SK-N-SH (cell line): ENCODE results near the gene TNFAIP2.

Experiments
- CHD2 ChIP-seq: fragments of 150-350 bp; IDR thresholded peaks from 2 replicates; pipeline ENCODE4 v1.6.1; 2018; ENCODE audit warnings: low read length; ENCODE audit not compliant: partially characterized antibody
- FOXJ3 ChIP-seq: sonication (generic); formaldehyde crosslinking; IDR thresholded peaks from 2 replicates; pipeline ENCODE4 v1.5.1; 2020; ENCODE audit warnings: mild to moderate bottlenecking, missing genetic modification reagents
- FOXM1 ChIP-seq: IDR thresholded peaks from 2 replicates; pipeline ENCODE4 v1.4.0; 2012; ENCODE audit warnings: low read depth, mild to moderate bottlenecking
- GABPA ChIP-seq: IDR thresholded peaks from 2 replicates; pipeline ENCODE4 v1.4.0; 2012; ENCODE audit warnings: low read depth, mild to moderate bottlenecking
- GATA2 ChIP-seq: sonication (generic); formaldehyde crosslinking; IDR thresholded peaks from 2 replicates; pipeline ENCODE4 v1.5.0; 2020; ENCODE audit warnings: mild to moderate bottlenecking, missing genetic modification reagents
- JUND ChIP-seq: IDR thresholded peaks from 2 replicates; pipeline ENCODE4 v1.4.0; 2012
- NFIC ChIP-seq: IDR thresholded peaks from 2 replicates; pipeline ENCODE4 v1.4.0; 2012; ENCODE audit warnings: borderline replicate concordance
- RAD21 ChIP-seq: IDR thresholded peaks from 2 replicates; pipeline ENCODE4 v1.6.1; 2012; ENCODE audit warnings: mild to moderate bottlenecking, low read length
- SIN3A ChIP-seq: IDR thresholded peaks from 2 replicates; pipeline ENCODE4 v1.6.1; 2012; ENCODE audit warnings: low read depth, mild to moderate bottlenecking, low read length, moderate library complexity, borderline replicate concordance
- TF ChIP-seq, protein P1 (sequence below): fragments of 200-600 bp; sonication (generic); IDR thresholded peaks from 2 replicates; pipeline ENCODE4 v1.6.1; 2017; ENCODE audit warnings: antibody characterized with exemption, mild to moderate bottlenecking, moderate library complexity
- TF ChIP-seq, protein P2 (sequence below): fragments of 150-350 bp; IDR thresholded peaks from 2 replicates; pipeline ENCODE4 v1.6.1; 2016; ENCODE audit warnings: mild to moderate bottlenecking, low read depth, low read length
- TF ChIP-seq, protein P3 (sequence below): IDR thresholded peaks from 2 replicates; pipeline ENCODE4 v1.4.0; 2012; ENCODE audit warnings: low read depth, borderline replicate concordance

DNA sequence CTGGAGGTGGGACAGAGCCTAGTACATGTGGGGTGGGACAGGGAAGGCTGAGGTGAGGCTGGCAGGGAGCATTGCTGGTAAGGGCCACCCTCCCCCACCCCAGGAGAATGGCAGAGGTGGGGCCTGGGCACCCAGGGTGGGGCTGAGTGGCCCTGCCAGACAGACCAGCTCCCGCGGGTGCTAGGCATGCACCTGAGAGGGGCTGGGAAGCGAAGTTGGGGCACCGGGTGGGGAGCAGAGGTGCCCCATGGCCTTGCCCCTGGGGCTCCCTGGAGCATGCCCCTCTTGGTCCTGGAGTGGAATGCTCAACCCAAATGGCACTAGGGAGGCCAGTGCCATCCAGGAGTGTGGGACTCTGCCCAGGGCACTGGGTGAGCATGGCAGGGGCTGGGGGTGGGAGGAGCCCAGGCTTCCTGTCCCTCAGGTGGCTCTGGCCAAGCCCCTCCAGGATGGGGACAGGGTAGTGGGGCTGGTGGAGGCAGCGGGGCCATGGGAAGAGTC, 1.3 kb downstream of the TNFAIP2 start:
- TF ChIP-seq GABPA (no peak), CHD2 (no peak), GATA2 (no peak), NFIC (no peak), JUND (no peak), RAD21 (no peak), FOXM1 (no peak), SIN3A (no peak), FOXJ3 (CRISPR knock-in tag) (no peak)
- TF ChIP-seq, protein P1, sequence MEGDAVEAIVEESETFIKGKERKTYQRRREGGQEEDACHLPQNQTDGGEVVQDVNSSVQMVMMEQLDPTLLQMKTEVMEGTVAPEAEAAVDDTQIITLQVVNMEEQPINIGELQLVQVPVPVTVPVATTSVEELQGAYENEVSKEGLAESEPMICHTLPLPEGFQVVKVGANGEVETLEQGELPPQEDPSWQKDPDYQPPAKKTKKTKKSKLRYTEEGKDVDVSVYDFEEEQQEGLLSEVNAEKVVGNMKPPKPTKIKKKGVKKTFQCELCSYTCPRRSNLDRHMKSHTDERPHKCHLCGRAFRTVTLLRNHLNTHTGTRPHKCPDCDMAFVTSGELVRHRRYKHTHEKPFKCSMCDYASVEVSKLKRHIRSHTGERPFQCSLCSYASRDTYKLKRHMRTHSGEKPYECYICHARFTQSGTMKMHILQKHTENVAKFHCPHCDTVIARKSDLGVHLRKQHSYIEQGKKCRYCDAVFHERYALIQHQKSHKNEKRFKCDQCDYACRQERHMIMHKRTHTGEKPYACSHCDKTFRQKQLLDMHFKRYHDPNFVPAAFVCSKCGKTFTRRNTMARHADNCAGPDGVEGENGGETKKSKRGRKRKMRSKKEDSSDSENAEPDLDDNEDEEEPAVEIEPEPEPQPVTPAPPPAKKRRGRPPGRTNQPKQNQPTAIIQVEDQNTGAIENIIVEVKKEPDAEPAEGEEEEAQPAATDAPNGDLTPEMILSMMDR, result no peak
- TF ChIP-seq, protein P2, sequence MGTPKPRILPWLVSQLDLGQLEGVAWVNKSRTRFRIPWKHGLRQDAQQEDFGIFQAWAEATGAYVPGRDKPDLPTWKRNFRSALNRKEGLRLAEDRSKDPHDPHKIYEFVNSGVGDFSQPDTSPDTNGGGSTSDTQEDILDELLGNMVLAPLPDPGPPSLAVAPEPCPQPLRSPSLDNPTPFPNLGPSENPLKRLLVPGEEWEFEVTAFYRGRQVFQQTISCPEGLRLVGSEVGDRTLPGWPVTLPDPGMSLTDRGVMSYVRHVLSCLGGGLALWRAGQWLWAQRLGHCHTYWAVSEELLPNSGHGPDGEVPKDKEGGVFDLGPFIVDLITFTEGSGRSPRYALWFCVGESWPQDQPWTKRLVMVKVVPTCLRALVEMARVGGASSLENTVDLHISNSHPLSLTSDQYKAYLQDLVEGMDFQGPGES, result no peak
- TF ChIP-seq, protein P3, sequence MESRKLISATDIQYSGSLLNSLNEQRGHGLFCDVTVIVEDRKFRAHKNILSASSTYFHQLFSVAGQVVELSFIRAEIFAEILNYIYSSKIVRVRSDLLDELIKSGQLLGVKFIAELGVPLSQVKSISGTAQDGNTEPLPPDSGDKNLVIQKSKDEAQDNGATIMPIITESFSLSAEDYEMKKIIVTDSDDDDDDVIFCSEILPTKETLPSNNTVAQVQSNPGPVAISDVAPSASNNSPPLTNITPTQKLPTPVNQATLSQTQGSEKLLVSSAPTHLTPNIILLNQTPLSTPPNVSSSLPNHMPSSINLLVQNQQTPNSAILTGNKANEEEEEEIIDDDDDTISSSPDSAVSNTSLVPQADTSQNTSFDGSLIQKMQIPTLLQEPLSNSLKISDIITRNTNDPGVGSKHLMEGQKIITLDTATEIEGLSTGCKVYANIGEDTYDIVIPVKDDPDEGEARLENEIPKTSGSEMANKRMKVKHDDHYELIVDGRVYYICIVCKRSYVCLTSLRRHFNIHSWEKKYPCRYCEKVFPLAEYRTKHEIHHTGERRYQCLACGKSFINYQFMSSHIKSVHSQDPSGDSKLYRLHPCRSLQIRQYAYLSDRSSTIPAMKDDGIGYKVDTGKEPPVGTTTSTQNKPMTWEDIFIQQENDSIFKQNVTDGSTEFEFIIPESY, result no peak
